ENCODE measurements around the gene ALMS1. TPM values are rescaled to one million over a fixed set of nuclear protein-coding genes. Genes with fewer than 3 reads are reported as not detected.

The ALMS1 gene
- total RNA-seq, 1 experiment from 2014 or later: 7.4 TPM

DNA sequence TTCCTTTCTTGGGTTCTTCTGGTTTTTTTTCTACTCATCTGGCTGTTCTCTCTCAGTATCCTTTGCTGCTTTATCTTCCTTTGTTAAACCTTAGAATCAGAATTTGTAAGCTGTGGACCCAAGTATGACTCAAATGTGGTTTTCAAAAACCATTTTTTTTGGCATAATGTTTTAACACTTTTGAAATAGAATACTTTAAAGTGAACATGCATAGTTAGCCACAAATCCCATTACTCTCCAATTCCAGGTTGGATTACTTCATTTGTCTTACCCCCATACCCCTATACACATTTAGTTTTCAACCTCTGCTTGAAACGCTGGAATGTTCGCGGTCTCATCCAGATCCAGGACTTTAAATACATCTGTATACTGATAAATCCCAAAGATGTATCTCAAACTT is 29.1 kb downstream of the ALMS1 start:
- H3K4me1 ChIP-seq: no peaks in the 10 kb centered on the region
- H3K27ac Mint-ChIP-seq (ENCODE audit: unreplicated experiment): no peak overlapping the region
- POLR2A ChIA-PET: interaction anchor here (0.6 kb wide), 1 partner anchor 10 kb away, joined by 4 read pairs; no protein-coding TSS in a partner anchor
- no peaks in the 10 kb centered on the region for H3K36me3 Mint-ChIP-seq (ENCODE audit: insufficient read depth, unreplicated experiment)
- TF ChIP-seq, protein P1, sequence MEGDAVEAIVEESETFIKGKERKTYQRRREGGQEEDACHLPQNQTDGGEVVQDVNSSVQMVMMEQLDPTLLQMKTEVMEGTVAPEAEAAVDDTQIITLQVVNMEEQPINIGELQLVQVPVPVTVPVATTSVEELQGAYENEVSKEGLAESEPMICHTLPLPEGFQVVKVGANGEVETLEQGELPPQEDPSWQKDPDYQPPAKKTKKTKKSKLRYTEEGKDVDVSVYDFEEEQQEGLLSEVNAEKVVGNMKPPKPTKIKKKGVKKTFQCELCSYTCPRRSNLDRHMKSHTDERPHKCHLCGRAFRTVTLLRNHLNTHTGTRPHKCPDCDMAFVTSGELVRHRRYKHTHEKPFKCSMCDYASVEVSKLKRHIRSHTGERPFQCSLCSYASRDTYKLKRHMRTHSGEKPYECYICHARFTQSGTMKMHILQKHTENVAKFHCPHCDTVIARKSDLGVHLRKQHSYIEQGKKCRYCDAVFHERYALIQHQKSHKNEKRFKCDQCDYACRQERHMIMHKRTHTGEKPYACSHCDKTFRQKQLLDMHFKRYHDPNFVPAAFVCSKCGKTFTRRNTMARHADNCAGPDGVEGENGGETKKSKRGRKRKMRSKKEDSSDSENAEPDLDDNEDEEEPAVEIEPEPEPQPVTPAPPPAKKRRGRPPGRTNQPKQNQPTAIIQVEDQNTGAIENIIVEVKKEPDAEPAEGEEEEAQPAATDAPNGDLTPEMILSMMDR (IDR thresholded peaks at IDR 0.05; ENCODE audit: insufficient read depth in 1 of 2, low read depth in 1 of 2, low read length in 1 of 2, severe bottlenecking in 1 of 2, unreplicated experiment in 1 of 2): no peak
- no peaks in the 10 kb centered on the region for H3K9me3 Mint-ChIP-seq (ENCODE audit: unreplicated experiment)
- intact Hi-C loops (cut with micrococcal nuclease; ENCODE audit: unreplicated experiment): no loop called here
- H3K4me1 Mint-ChIP-seq (ENCODE audit: low read depth, unreplicated experiment): no peaks in the 10 kb centered on the region
- no peaks in the 10 kb centered on the region for H3K36me3 ChIP-seq (ENCODE audit: control insufficient read depth, insufficient read depth, low read length)
- no peaks in the 10 kb centered on the region for H3K27me3 ChIP-seq (replicated peaks; ENCODE audit: control insufficient read depth, insufficient read depth, low read length)
- H3K9me3 ChIP-seq: no peaks in the 10 kb centered on the region
- H3K4me3 ChIP-seq (ENCODE audit: low read depth, low read length): no peak overlapping the region
- no peaks in the 10 kb centered on the region for H3K27me3 Mint-ChIP-seq (ENCODE audit: insufficient read depth, unreplicated experiment)
- CTCF ChIA-PET: no interaction called here
- no TSS peak for BruUV-seq (replicated peaks)
- no peak overlapping the region for H3K4me3 Mint-ChIP-seq (ENCODE audit: unreplicated experiment)
- no peak for DNase-seq

DNA sequence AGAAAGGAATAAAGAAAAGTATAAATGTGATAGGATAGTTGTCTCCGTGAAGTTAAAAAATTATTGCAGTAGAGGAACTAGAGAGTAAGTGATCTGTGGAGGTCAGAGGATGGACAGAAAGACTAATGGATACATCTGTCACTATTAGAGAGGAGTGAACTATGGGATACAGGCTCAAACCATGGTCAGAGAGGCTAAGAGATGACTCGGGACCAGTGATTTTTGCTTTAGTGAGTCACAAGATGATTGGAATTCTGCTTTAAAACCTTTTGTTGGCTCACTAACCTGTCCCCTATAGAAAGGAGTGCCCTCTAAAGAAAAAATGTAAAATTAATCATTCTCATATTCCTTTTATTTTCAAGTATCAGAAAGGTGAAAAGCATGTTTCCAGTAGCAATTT is 30.3 kb downstream of the ALMS1 start:
- Mint-ChIP-seq H3K4me1 (ENCODE audit: low read depth, unreplicated experiment) (no peaks in the 10 kb centered on the region), H3K4me3 (ENCODE audit: unreplicated experiment) (no peak overlapping the region), H3K27me3 (ENCODE audit: insufficient read depth, unreplicated experiment) (no peaks in the 10 kb centered on the region), H3K9me3 (ENCODE audit: unreplicated experiment) (no peaks in the 10 kb centered on the region), H3K27ac (ENCODE audit: unreplicated experiment) (no peak overlapping the region), H3K36me3 (ENCODE audit: insufficient read depth, unreplicated experiment) (no peaks in the 10 kb centered on the region)
- CTCF ChIA-PET: no interaction called here
- no peaks in the 10 kb centered on the region for H3K4me1 ChIP-seq
- DNase-seq: no peak
- POLR2A ChIA-PET: no interaction called here
- H3K36me3 ChIP-seq (ENCODE audit: control insufficient read depth, insufficient read depth, low read length): no peaks in the 10 kb centered on the region
- no peaks in the 10 kb centered on the region for H3K27me3 ChIP-seq (replicated peaks; ENCODE audit: control insufficient read depth, insufficient read depth, low read length)
- intact Hi-C loops (cut with micrococcal nuclease; ENCODE audit: unreplicated experiment): no loop called here
- TF ChIP-seq, protein P1 (IDR thresholded peaks at IDR 0.05; ENCODE audit: insufficient read depth in 1 of 2, low read depth in 1 of 2, low read length in 1 of 2, severe bottlenecking in 1 of 2, unreplicated experiment in 1 of 2): no peak
- H3K9me3 ChIP-seq: no peaks in the 10 kb centered on the region
- H3K4me3 ChIP-seq (ENCODE audit: low read depth, low read length): no peak overlapping the region
- BruUV-seq (replicated peaks): no TSS peak

DNA sequence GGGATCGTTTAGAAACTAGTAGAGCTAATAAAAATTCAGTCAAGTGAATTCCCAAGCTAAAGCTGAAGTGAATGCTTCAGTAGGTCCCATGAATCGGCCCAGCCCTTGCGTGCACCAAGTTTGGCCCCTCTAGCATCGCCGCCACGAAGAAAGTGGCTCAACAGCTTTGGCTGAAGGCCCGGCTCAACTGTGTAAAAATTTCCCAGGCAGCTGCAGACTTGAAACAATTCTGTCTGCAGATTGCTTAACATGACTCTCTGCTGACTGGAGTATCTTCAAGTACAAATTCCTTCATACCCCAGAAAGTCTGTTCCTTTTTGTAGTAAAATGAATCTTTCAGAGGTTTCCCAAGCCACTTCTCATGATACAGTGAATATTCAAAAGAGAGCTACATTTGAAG is 32.7 kb downstream of the ALMS1 start:
- ChIA-PET POLR2A (no interaction called here), CTCF (no interaction called here)
- no peaks in the 10 kb centered on the region for H3K27me3 Mint-ChIP-seq (ENCODE audit: insufficient read depth, unreplicated experiment)
- no peaks in the 10 kb centered on the region for H3K4me1 Mint-ChIP-seq (ENCODE audit: low read depth, unreplicated experiment)
- H3K4me3 Mint-ChIP-seq (ENCODE audit: unreplicated experiment): no peak overlapping the region
- no peaks in the 10 kb centered on the region for H3K36me3 ChIP-seq (ENCODE audit: control insufficient read depth, insufficient read depth, low read length)
- no peaks in the 10 kb centered on the region for H3K27me3 ChIP-seq (replicated peaks; ENCODE audit: control insufficient read depth, insufficient read depth, low read length)
- H3K4me1 ChIP-seq: no peaks in the 10 kb centered on the region
- intact Hi-C loops (cut with micrococcal nuclease; ENCODE audit: unreplicated experiment): no loop called here
- no peak overlapping the region for H3K27ac Mint-ChIP-seq (ENCODE audit: unreplicated experiment)
- no peak for DNase-seq
- H3K9me3 ChIP-seq: no peaks in the 10 kb centered on the region
- no TSS peak for BruUV-seq (replicated peaks)
- TF ChIP-seq, protein P1 (IDR thresholded peaks at IDR 0.05; ENCODE audit: insufficient read depth in 1 of 2, low read depth in 1 of 2, low read length in 1 of 2, severe bottlenecking in 1 of 2, unreplicated experiment in 1 of 2): no peak
- no peaks in the 10 kb centered on the region for H3K9me3 Mint-ChIP-seq (ENCODE audit: unreplicated experiment)
- H3K36me3 Mint-ChIP-seq (ENCODE audit: insufficient read depth, unreplicated experiment): no peaks in the 10 kb centered on the region
- H3K4me3 ChIP-seq (ENCODE audit: low read depth, low read length): no peak overlapping the region

Data from Caco-2 (cell line).